ENCODE measurements around the gene GET3.

The GET3 gene

DNA sequence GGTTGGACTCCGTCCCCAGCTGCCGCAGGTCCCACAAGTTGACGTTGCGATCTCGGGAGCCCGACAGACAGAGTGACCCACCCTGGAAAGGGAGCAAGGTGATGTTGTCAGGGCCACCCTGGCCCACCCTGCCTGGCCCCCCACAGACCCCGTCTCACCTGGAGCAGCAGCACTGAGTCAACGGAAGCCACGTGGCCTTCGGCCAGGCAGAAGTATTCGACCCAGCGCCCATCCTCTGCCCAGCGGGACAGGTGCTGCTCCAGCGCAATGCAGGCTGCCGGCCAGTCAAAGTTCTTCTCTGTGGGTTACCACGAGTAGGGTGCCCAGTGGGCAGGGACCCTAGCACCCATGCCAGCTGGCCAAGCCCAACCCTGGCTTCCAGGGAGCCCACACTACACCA lies 42.7 kb upstream of the GET3 start:
- no peaks in the 10 kb centered on the region for H4K20me1 ChIP-seq (ENCODE audit: control insufficient read depth, insufficient read depth, low read depth, low read length)
- H3F3A ChIP-seq (ENCODE audit: control insufficient read depth, insufficient read depth), result peaks cover 20% of the 10 kb centered on the region
- no peak overlapping the region for H3K4me3 ChIP-seq (ENCODE audit: low read length)
- peaks cover 6% of the 10 kb centered on the region for H3K36me3 ChIP-seq (ENCODE audit: control insufficient read depth, low read length)
- H3K4me2 ChIP-seq (ENCODE audit: low read length), result no peak overlapping the region
- TF ChIP-seq, protein P1, sequence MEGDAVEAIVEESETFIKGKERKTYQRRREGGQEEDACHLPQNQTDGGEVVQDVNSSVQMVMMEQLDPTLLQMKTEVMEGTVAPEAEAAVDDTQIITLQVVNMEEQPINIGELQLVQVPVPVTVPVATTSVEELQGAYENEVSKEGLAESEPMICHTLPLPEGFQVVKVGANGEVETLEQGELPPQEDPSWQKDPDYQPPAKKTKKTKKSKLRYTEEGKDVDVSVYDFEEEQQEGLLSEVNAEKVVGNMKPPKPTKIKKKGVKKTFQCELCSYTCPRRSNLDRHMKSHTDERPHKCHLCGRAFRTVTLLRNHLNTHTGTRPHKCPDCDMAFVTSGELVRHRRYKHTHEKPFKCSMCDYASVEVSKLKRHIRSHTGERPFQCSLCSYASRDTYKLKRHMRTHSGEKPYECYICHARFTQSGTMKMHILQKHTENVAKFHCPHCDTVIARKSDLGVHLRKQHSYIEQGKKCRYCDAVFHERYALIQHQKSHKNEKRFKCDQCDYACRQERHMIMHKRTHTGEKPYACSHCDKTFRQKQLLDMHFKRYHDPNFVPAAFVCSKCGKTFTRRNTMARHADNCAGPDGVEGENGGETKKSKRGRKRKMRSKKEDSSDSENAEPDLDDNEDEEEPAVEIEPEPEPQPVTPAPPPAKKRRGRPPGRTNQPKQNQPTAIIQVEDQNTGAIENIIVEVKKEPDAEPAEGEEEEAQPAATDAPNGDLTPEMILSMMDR (IDR thresholded peaks at IDR 0.05; ENCODE audit: low read depth, low read length, poor library complexity, severe bottlenecking), result no peak
- TF ChIP-seq EZH2phosphoT487 (IDR thresholded peaks at IDR 0.05; ENCODE audit: borderline replicate concordance, low read length), result no peak
- no peaks in the 10 kb centered on the region for H3K9me2 ChIP-seq (replicated peaks; ENCODE audit: control insufficient read depth, low read length)
- H3K27me3 ChIP-seq (ENCODE audit: control insufficient read depth, low read length), result no peaks in the 10 kb centered on the region
- peaks cover 4% of the 10 kb centered on the region for H3K79me2 ChIP-seq (ENCODE audit: control insufficient read depth, low read length)
- peaks cover 31% of the 10 kb centered on the region for H3K4me1 ChIP-seq (ENCODE audit: control insufficient read depth, low read length)
- no peak overlapping the region for H3K27ac ChIP-seq (ENCODE audit: low read depth, low read length)
- no peaks in the 10 kb centered on the region for H3K9me3 ChIP-seq (ENCODE audit: control insufficient read depth, insufficient read depth, low read length)

DNA sequence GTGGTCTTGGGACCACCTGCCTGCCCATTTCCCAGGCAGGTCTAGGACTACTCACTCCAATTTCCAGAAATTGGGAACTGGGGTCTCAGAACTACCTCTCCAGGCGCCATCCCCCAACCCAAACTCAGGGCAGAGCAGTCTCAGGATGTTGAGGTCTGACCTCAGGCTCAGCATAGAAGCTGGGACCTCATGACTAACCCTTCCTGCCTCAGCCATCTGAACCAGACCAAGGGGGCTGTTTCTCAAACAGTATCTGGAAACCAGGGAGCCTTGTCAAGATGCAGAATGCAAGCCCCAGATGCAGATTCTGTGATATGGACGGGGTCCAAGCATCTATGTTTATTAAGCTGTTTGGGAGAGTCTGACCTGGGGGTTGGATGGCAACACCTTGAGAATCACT lies 42.2 kb upstream of the GET3 start:
- Histone ChIP-seq H3K9me3 (ENCODE audit: control insufficient read depth, insufficient read depth, low read length) (no peaks in the 10 kb centered on the region), H3K4me1 (ENCODE audit: control insufficient read depth, low read length) (peaks cover 31% of the 10 kb centered on the region), H4K20me1 (ENCODE audit: control insufficient read depth, insufficient read depth, low read depth, low read length) (no peaks in the 10 kb centered on the region), H3K27ac (ENCODE audit: low read depth, low read length) (no peak overlapping the region), H3F3A (ENCODE audit: control insufficient read depth, insufficient read depth) (peaks cover 24% of the 10 kb centered on the region), H3K9me2 (replicated peaks; ENCODE audit: control insufficient read depth, low read length) (no peaks in the 10 kb centered on the region), H3K4me3 (ENCODE audit: low read length) (peak overlapping the region; percentile 86; the same call in 1 of the 2 replicates), H3K27me3 (ENCODE audit: control insufficient read depth, low read length) (no peaks in the 10 kb centered on the region), H3K4me2 (ENCODE audit: low read length) (peak overlapping the region; percentile 94), H3K36me3 (ENCODE audit: control insufficient read depth, low read length) (peaks cover 11% of the 10 kb centered on the region), H3K79me2 (ENCODE audit: control insufficient read depth, low read length) (peaks cover 4% of the 10 kb centered on the region)
- TF ChIP-seq, protein P1 (IDR thresholded peaks at IDR 0.05; ENCODE audit: low read depth, low read length, poor library complexity, severe bottlenecking), result no peak
- TF ChIP-seq EZH2phosphoT487 (IDR thresholded peaks at IDR 0.05; ENCODE audit: borderline replicate concordance, low read length), result no peak

DNA sequence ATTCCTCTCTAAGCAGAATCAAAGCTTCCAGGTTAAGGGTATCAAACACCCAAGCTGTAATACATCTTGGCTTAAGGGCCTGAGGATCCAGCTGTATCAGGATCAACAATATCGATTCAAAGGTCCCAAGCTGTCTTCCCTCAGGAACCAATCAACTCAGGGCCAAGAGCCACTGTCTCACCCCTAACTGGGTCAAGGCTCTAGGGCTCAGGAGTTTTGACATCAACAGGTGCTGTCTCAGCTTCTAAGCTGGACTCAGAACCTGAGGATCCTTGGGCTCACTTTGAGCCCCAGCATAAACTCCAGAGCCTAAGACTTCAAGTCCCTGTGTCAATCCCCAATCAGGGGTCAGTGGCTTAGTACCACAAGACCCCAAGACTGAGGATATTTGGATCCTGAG lies 41.8 kb upstream of the GET3 start:
- Histone ChIP-seq H3K9me2 (replicated peaks; ENCODE audit: control insufficient read depth, low read length) (no peaks in the 10 kb centered on the region), H4K20me1 (ENCODE audit: control insufficient read depth, insufficient read depth, low read depth, low read length) (no peaks in the 10 kb centered on the region), H3K27ac (ENCODE audit: low read depth, low read length) (no peak overlapping the region), H3K4me2 (ENCODE audit: low read length) (peak overlapping the region; percentile 94), H3K9me3 (ENCODE audit: control insufficient read depth, insufficient read depth, low read length) (no peaks in the 10 kb centered on the region), H3K79me2 (ENCODE audit: control insufficient read depth, low read length) (peaks cover 4% of the 10 kb centered on the region), H3F3A (ENCODE audit: control insufficient read depth, insufficient read depth) (peaks cover 24% of the 10 kb centered on the region), H3K4me3 (ENCODE audit: low read length) (peak overlapping the region; percentile 86), H3K27me3 (ENCODE audit: control insufficient read depth, low read length) (no peaks in the 10 kb centered on the region), H3K36me3 (ENCODE audit: control insufficient read depth, low read length) (peaks cover 13% of the 10 kb centered on the region), H3K4me1 (ENCODE audit: control insufficient read depth, low read length) (peaks cover 31% of the 10 kb centered on the region)
- TF ChIP-seq EZH2phosphoT487 (IDR thresholded peaks at IDR 0.05; ENCODE audit: borderline replicate concordance, low read length), result no peak
- TF ChIP-seq, protein P1 (IDR thresholded peaks at IDR 0.05; ENCODE audit: low read depth, low read length, poor library complexity, severe bottlenecking), result no peak

All from DOHH2 (cell line).